Activated B cell treated with CpG ODN at 0.5 μM for 24 hours (primary cell): ENCODE data around the gene CCDC182. TPM values are rescaled to one million over a fixed set of nuclear protein-coding genes. Genes with fewer than 3 reads are reported as not detected.

Source experiments
- ATAC-seq: fragments of 200-7000 bp; cut with Tn5 transposase; one replicate; pipeline ENCODE4 v1.10.0; 2021; ENCODE audit warnings: low read depth, mild to moderate bottlenecking, moderate library complexity
- CTCF ChIA-PET: fragments of 350-600 bp; sonication (Branson Sonifier 250); formaldehyde crosslinking; loops from one replicate; lab custom pipeline; 2021; ENCODE audit warnings: antibody characterized with exemption; lab: Charles Lee
- POLR2A ChIA-PET: fragments of 350-600 bp; sonication (Branson Sonifier 250); formaldehyde crosslinking; loops from one replicate; lab custom pipeline; 2021; ENCODE audit warnings: antibody characterized with exemption; lab: Charles Lee
- DNase-seq: peaks from one replicate; pipeline ENCODE4 v3.0.0; 2022
- H3K27ac Mint-ChIP-seq: one replicate; pipeline ENCODE4 v1.8.0; 2020; ENCODE audit warnings: mixed read lengths
- H3K27me3 Mint-ChIP-seq: one replicate; pipeline ENCODE4 v1.8.0; 2021; ENCODE audit warnings: mixed read lengths
- H3K36me3 Mint-ChIP-seq: one replicate; pipeline ENCODE4 v1.8.0; 2021; ENCODE audit warnings: low read depth, mixed read lengths
- H3K4me1 Mint-ChIP-seq: one replicate; pipeline ENCODE4 v1.8.0; 2021; ENCODE audit warnings: mixed read lengths
- H3K4me3 Mint-ChIP-seq: one replicate; pipeline ENCODE4 v1.8.0; 2020; ENCODE audit warnings: mild to moderate bottlenecking, mixed read lengths
- H3K9me3 Mint-ChIP-seq: one replicate; pipeline ENCODE4 v1.8.0; 2020; ENCODE audit warnings: mixed read lengths
- CTCF ChIP-seq: fragments of 200-600 bp; IDR thresholded peaks from one replicate; pipeline ENCODE4 v1.8.0; 2022; ENCODE audit warnings: antibody characterized with exemption, mild to moderate bottlenecking
- intact Hi-C: fragments of 100-400 bp; cut with micrococcal nuclease; formaldehyde crosslinking; loops from one replicate; pipeline ENCODE4 v1.15.1; 2024
- total RNA-seq: library from RNA; stranded (reverse); gene quantifications from 2 replicates; pipeline ENCODE4 v1.2.3, GENCODE V29; 2022

Gene CCDC182
- total RNA-seq, 1 donor from 2014 or later = not detected

GRCh38 chr17:57779706-57780105 lies 34.6 kb upstream of the CCDC182 start:
- POLR2A ChIA-PET = interaction anchor here (0.6 kb wide), 1 partner anchor 29 kb away, joined by 4 read pairs; no protein-coding TSS in a partner anchor
- Mint-ChIP-seq H3K27me3 (peaks cover 10% of the 10 kb centered on the region), H3K27ac (no peak overlapping the region), H3K4me3 (no peak overlapping the region), H3K36me3 (no peaks in the 10 kb centered on the region), H3K9me3 (no peaks in the 10 kb centered on the region), H3K4me1 (peaks cover 3% of the 10 kb centered on the region)
- intact Hi-C loops = no loop called here
- no peak for TF ChIP-seq CTCF
- ATAC-seq = no peak
- DNase-seq = no peak
- CTCF ChIA-PET = interaction anchor here (0.6 kb wide), 1 partner anchor 733 kb away, joined by 4 read pairs; no protein-coding TSS in a partner anchor

DNA sequence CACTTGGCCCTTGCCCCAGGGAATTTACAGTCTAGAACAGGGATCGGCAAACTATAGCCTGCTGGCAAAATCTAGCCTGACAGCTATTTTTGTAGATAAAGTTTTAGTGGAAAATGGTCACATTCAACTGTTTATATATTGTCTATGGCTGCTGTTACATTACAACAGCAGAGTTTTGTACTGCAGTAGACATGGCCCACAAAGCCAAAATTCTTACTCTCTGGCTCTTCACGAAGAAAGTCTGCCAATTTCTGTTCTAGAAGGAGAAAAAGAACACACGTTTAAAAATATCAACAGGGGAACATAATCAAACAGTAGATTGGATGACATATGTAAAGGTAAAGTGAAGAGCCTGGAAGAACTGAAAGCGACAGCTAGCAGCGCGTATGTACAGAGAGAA lies 33.2 kb upstream of the CCDC182 start:
- ATAC-seq = no peak
- no peaks in the 10 kb centered on the region for H3K9me3 Mint-ChIP-seq
- ChIA-PET POLR2A (no interaction called here), CTCF (no interaction called here)
- no peak overlapping the region for H3K27ac Mint-ChIP-seq
- no peak for TF ChIP-seq CTCF
- intact Hi-C loops = no loop called here
- H3K4me1 Mint-ChIP-seq = peaks cover under 1% of the 10 kb centered on the region
- DNase-seq = no peak
- peaks cover 16% of the 10 kb centered on the region for H3K27me3 Mint-ChIP-seq
- no peaks in the 10 kb centered on the region for H3K36me3 Mint-ChIP-seq
- H3K4me3 Mint-ChIP-seq = no peak overlapping the region

DNA sequence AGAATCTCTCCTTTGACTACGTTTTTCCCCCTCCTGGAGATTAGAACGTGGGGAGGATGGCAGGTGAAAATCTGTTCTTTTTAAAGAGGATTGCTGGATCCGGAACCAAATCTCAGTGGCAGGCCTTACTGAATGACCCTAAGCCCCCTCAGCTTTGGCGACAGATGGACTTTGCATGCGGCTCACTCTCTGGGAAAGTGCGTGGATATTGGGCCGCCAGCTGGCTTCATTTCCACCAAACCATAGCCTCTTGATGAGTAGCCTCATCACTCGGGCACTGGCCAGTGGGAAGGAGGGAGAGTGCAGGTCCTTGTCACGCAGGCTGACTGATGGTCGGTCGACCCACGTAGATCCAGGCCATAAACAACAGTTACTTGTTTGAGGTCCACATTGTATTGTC lies 31.3 kb upstream of the CCDC182 start:
- TF ChIP-seq CTCF = no peak
- peaks cover 23% of the 10 kb centered on the region for H3K27me3 Mint-ChIP-seq
- H3K36me3 Mint-ChIP-seq = no peaks in the 10 kb centered on the region
- POLR2A ChIA-PET = no interaction called here
- H3K27ac Mint-ChIP-seq = no peak overlapping the region
- no peaks in the 10 kb centered on the region for H3K9me3 Mint-ChIP-seq
- CTCF ChIA-PET = no interaction called here
- H3K4me3 Mint-ChIP-seq = no peak overlapping the region
- no peak for DNase-seq
- intact Hi-C loops = no loop called here
- ATAC-seq = no peak
- no peaks in the 10 kb centered on the region for H3K4me1 Mint-ChIP-seq

GRCh38 chr17:57774872-57775271 lies 29.8 kb upstream of the CCDC182 start:
- H3K4me1 Mint-ChIP-seq = no peaks in the 10 kb centered on the region
- ChIA-PET CTCF (no interaction called here), POLR2A (no interaction called here)
- ATAC-seq (no peak), DNase-seq (no peak)
- no peak overlapping the region for H3K4me3 Mint-ChIP-seq
- H3K27me3 Mint-ChIP-seq = peaks cover 26% of the 10 kb centered on the region
- H3K36me3 Mint-ChIP-seq = no peaks in the 10 kb centered on the region
- intact Hi-C loops = no loop called here
- no peak overlapping the region for H3K27ac Mint-ChIP-seq
- H3K9me3 Mint-ChIP-seq = no peaks in the 10 kb centered on the region
- no peak for TF ChIP-seq CTCF

DNA sequence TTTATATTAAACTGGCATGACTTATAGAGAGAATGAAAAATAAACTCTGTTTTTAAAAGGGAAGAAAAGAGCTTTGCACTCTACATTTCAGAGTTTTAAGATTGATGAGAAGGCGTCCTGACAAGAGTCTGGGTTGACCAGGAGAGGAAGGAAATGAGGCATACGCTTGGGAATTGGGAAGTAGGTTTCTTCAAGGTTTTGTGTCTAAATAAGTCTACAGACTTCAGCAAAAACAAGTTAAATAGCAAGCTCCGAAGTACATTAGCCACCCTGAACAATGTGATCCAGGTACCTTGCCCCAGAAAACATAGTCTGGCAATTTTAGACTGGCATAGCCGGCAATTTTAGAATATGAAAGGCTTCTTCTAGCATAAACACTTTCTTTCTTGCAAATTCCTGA lies 28.5 kb upstream of the CCDC182 start:
- ATAC-seq = no peak
- Mint-ChIP-seq H3K9me3 (no peaks in the 10 kb centered on the region), H3K4me1 (no peaks in the 10 kb centered on the region), H3K27me3 (peaks cover 26% of the 10 kb centered on the region), H3K4me3 (no peak overlapping the region), H3K27ac (no peak overlapping the region), H3K36me3 (no peaks in the 10 kb centered on the region)
- ChIA-PET CTCF (interaction anchor here (1.0 to 1.1 kb wide), 3 partner anchors 9 to 60 kb away, joined by 3 read pairs; no protein-coding TSS in a partner anchor), POLR2A (no interaction called here)
- intact Hi-C loops = no loop called here
- no peak for TF ChIP-seq CTCF
- DNase-seq = no peak
